Ramos (cell line): ENCODE data around the gene CDH16.

Source experiments
- in situ Hi-C: fragments of 300-500 bp; cut with MboI; formaldehyde crosslinking; loops from one replicate; pipeline ENCODE4 v1.14.3; 2022; ENCODE audit warnings: low sequenced_read_pairs; ENCODE audit not compliant: unreplicated experiment

CDH16 gene, protein sequence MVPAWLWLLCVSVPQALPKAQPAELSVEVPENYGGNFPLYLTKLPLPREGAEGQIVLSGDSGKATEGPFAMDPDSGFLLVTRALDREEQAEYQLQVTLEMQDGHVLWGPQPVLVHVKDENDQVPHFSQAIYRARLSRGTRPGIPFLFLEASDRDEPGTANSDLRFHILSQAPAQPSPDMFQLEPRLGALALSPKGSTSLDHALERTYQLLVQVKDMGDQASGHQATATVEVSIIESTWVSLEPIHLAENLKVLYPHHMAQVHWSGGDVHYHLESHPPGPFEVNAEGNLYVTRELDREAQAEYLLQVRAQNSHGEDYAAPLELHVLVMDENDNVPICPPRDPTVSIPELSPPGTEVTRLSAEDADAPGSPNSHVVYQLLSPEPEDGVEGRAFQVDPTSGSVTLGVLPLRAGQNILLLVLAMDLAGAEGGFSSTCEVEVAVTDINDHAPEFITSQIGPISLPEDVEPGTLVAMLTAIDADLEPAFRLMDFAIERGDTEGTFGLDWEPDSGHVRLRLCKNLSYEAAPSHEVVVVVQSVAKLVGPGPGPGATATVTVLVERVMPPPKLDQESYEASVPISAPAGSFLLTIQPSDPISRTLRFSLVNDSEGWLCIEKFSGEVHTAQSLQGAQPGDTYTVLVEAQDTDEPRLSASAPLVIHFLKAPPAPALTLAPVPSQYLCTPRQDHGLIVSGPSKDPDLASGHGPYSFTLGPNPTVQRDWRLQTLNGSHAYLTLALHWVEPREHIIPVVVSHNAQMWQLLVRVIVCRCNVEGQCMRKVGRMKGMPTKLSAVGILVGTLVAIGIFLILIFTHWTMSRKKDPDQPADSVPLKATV

GRCh38 chr16:66918803-66919568, at the start of gene CDH16:
TSS of gene CDH16 (minus strand) at chr16:66918885. CDS start at chr16:66918065, 820 bp downstream.
- in situ Hi-C loops, result no loop called here

- in situ Hi-C loops, result loop anchor here (25.0 kb wide), 1 partner anchor 448 kb away; the partner anchor contains the start of gene ZDHHC1
Observed at GRCh38 chr16:66964049-66964448, 45.4 kb upstream of the CDH16 start.

GRCh38 chr16:66961914-66962313, 43.2 kb upstream of the CDH16 start:
- in situ Hi-C loops, result loop anchor here (25.0 kb wide), 1 partner anchor 450 kb away; the partner anchor contains the start of gene ZDHHC1

DNA sequence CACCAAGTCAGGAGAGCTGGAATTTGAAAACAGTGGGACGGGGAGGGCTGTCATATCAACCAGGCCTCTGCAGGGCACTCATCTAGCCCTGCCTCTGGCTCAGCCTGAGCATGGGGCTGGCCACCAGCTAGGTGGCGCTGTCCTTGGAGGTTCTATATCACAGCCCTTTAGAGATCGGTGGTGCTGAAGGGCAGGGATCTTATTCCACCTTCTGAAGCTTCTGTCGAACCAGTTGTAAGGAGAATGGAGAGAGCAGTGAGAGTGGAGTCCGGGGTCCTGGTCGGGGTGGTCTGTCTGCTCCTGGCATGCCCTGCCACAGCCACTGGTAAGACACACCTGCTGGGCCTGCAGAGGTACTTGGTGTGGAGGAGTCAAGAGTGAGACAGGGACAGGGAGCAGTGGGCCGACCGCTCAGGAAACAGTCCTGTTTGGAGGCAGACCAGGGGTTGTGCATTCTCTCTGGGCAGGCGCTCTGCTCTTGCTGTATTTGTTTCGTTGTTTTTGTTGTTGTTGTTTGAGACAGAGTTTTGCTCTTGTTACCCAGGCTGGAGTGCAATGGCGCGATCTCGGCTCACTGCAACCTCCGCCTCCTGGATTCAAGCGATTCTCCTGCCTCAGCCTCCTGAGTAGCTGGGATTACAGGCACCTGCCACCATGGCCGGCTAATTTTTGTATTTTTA, 42.5 kb upstream of the CDH16 start, which contains the start of gene CES3:
Gene CES3, plus strand, starts transcription at position 202 of the 680 bp plus-strand sequence. Its CDS starts 42 bp downstream, at position 244.
- in situ Hi-C loops, result loop anchor here (25.0 kb wide), 1 partner anchor 451 kb away; the partner anchor contains the start of gene ZDHHC1

- in situ Hi-C loops, result loop anchor here (25.0 kb wide), 1 partner anchor 452 kb away; the partner anchor contains the start of gene ZDHHC1
Observed at GRCh38 chr16:66960270-66960669, 41.6 kb upstream of the CDH16 start.

GRCh38 chr16:66959704-66960161, 41.0 kb upstream of the CDH16 start:
- in situ Hi-C loops, result loop anchor here (25.0 kb wide), 1 partner anchor 453 kb away; the partner anchor contains the start of gene ZDHHC1

DNA sequence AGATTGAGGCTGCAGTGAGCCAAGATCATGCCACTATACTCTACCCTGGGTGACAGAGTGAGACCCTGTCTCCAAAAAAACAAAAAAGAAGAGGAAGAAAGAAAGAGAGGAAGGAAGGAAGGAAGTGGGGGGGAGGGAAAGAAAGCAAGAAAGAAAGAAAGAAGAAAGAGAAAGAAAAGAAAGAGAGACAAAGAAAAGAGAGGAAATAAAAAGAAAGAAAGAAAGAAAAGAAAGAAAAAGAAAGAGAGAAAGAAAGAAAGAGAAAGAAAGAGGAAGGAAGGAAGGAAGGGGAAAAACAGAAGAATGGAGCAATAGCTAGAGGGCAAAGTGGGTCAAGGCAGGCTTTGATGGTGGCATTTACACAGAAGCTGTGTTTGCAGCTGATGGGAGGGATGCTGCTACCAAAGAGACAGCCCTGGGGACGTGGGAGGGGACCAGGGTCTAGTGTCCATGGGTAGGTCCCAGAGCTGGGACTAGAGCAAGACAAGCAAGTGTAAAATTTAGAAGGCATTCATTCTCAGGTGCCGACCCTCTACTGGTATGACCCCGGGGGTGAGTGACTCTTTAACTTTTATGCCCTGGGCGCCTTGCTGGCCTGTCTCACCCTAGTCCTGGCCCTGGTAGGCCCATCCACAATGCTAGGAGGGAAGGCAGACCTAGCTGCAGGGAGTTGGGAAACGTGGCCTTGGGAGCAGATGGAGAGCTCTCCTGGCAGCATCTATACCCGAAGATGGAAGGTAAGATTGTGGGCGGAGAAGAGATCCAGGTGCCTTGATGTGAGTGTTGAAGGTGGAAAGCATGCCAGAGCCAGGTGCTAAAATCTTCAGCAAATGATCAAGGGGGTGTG, 40.4 kb upstream of the CDH16 start:
- in situ Hi-C loops, result loop anchor here (25.0 kb wide), 1 partner anchor 453 kb away; the partner anchor contains the start of gene ZDHHC1

GRCh38 chr16:66956154-66956457, 37.4 kb upstream of the CDH16 start:
- in situ Hi-C loops, result loop anchor here (25.0 kb wide), 1 partner anchor 456 kb away; the partner anchor contains the start of gene ZDHHC1

- in situ Hi-C loops, result loop anchor here (25.0 kb wide), 1 partner anchor 457 kb away; the partner anchor contains the start of gene ZDHHC1
Observed at GRCh38 chr16:66955363-66956153, 36.9 kb upstream of the CDH16 start.

GRCh38 chr16:66954097-66954659, 35.5 kb upstream of the CDH16 start:
- in situ Hi-C loops, result loop anchor here (25.0 kb wide), 1 partner anchor 458 kb away; the partner anchor contains the start of gene ZDHHC1

DNA sequence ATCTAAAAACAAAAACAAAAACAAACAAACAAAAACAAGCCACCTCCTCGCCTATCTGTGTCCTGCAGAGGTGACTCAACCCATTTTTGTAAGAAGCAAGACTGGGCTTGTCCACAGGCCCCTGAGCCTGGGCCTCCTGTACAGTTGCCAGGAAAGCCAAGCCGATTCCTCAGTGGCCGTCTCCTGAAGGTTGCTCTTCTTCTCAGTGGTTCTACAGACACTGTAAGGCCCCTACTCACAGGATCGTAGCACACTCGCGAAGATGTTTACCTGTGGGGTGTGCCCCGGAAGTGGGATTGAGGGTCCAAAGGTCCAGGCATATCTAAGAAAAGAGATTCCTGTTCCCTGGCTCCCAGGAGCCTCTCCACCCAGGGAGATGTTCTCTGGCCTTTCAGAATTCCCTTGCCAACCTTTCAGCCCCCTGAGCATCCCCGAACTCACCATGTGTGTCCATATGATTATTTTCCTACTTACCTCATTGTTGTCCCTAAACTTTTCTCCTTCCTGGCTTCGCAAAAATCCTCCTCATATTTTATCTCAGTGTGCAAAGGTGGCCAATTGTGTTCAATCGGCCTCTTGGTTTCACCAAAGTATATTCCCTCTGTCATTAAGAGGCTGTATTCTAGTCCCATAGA, 34.9 kb upstream of the CDH16 start:
- in situ Hi-C loops, result loop anchor here (25.0 kb wide), 1 partner anchor 459 kb away; the partner anchor contains the start of gene ZDHHC1

DNA sequence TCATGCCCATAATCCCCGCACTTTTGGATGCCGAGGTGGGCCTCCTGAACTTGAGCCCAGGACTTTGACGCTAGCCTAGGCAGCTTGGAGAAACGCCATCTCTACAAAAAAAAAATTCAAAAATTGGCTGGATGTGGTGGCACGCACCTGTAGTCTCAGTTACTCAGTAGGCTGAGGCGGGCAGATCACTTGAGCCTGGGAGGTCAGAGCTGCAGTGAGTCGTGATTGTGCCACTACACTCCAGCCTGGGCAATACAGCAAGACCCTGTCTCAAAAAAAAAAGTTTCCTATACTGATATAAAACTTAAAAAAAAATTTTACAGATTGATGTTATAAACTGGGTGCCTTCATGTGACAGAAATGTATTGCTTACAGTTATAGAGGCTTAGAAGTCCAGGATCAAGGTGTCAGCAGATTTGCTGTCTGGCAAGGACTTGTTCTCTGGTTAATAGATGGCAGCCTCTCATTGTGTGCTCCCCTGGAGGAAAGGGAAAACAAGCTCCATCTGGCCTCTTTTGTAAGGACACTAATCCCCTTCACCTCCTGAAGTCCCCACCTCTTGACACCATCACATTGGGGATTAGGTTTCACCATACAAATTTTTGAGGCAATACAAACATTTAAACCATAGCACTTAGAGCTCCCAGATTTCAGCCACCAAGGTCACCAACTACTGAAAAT, 33.9 kb upstream of the CDH16 start:
- in situ Hi-C loops, result loop anchor here (25.0 kb wide), 1 partner anchor 460 kb away; the partner anchor contains the start of gene ZDHHC1

DNA sequence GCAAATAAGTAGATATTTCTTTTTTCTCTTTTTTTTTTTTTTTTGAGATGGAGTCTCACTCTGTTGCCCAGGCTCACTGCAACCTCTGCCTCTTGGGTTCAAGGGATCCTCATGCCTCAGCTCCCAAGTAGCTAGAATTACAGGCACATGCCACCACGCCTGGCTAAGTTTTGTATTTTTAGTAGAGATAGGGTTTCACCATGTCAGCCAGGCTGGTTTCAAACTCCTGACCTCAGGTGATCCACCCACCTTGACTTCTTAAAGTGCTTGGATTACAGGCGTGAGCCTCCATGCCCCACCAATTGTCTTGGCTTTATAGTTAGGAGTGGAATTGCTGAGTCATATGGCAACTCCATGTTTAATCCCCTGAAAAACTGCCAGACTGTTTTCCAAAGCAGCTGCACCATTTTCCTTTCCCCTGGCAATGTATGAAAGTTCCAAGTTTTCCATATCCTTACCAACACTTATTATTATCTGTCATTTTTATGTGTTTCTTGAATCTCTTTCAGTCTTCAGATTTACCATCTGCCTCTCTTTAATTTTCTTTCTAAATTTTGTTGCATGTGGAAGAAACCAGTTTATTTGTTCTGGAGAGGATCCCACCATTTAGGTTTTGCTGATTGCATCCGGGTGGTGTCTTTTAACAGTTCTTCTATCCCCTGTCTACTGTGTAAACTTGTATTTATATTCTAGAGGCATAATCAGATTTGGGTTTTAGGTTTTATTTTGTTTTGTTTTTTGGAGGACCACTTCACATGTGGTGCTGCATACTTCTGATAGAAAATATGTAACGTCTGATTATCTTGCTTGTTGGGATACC, 32.5 kb upstream of the CDH16 start:
- in situ Hi-C loops, result loop anchor here (25.0 kb wide), 1 partner anchor 461 kb away; the partner anchor contains the start of gene ZDHHC1

- in situ Hi-C loops, result loop anchor here (25.0 kb wide), 1 partner anchor 462 kb away; the partner anchor contains the start of gene ZDHHC1
Observed at GRCh38 chr16:66950437-66950836, 31.8 kb upstream of the CDH16 start.

DNA sequence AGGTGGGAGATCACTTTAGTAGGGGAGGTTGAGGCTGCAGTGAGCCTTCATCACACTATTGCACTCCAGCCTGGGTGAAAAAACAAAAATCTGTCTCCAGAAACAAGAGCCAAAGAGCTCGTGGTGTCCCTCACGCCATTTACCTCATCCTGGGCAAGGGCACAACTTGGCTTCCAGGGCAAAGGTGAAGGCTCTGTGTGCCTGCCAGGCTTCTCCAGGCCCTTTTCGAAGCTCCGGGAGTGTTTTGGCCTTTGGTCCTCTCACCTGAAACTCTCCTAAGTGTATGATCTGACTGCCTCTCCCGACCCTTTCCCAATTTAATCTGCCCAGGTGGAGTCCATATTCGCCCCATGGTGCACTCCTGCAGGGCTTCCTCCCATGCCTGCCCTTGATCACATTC, 30.8 kb upstream of the CDH16 start:
- in situ Hi-C loops, result no loop called here
